Smooth muscle cell of bladder (primary cell): ENCODE measurements around the gene RANBP10. TPM values are rescaled to one million over a fixed set of nuclear protein-coding genes. Genes with fewer than 3 reads are reported as not detected.

Experiments used
- total RNA-seq: library from RNA; depleted of rRNA; stranded (reverse); fragments of >200 nt; gene quantifications from 2 replicates; pipeline ENCODE4 v1.2.3, GENCODE V29; 2014

Gene RANBP10
- 3.1 and 4.3 TPM in 2 replicates for total RNA-seq

DNA sequence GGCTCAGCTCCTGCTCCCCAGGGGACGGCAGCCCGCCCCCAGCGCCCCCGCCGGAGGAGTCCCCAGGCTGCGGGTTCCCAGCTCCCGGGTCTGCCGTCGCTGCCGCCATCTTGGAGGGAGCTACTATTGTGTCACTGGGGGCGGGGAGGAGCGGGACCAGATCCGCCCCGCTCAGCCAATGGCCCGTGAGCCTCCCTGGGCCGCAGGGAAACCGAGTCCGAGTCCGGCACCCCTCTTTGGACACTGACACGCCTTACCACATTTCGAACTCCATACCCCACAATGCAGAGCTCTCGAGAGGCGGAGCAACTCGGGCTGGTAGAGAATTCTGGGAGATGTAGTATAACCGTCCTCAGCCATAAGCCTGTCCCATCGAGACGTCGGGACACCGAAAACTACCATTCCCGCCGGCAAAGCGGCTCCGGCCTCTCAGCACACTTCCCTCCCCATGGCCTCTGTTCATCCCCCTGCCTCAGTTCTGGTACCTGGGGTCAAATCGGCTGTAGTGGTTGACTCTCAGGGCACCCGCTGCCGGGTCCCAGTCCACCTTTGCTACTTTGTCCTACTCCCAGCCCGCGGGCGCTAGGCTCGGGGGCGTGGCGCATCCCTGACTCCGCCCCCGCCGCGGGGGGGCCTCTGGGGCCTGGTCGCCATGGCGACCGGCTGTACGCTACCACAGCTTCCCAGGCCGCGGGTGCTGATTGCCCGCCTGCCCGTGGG, at the start of gene RANBP10, which contains the start of gene TSNAXIP1:
Gene RANBP10 (minus strand): TSS at position 133 of the 720 bp plus-strand sequence. CDS start 24 bp downstream, at position 109.
Gene TSNAXIP1 (plus strand): TSS at position 462 of the 720 bp plus-strand sequence. CDS start 261 bp downstream, outside the sequence.

DNA sequence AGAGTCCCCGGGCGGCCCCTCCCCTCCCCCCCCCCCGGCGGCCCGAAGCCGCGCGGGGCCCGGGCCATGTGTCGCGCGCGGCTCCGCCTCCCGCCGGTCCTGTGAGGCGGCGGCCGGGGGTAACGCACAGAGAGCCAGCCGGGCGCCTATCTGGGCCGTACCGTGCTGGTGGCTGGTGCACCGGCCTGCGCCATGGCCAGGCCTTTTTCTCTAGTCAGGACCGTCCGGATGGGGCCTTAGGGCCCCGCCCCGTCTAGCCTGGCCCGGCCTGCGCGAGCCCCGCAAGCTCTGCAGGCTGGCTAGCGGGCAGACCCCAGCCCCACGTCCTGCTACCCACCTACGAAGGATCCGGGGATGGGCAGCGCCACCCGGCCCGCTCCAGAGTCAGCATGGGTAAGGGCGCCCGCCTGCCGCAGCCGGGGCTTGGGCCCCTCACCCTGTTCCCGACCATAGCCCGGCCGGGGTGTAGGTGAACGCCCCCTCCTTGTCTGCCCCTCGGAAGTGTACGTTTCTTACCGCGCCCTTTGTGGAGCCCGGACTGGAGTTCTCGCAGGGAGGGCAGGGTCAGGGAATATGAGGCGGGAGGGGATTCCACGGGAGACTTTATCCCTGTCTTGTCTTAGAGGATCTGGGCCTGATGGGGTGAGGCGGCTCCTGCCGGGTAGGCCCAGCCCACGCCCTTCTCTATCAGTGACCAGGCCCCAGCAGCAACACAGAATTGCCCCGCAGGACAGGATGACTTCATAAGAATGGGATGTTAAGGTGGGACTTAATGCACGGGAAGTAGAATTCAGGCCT, 40.9 kb upstream of the RANBP10 start, which contains the start of gene CENPT:
Gene CENPT (minus strand): TSS at position 630 of the 798 bp plus-strand sequence. CDS start 13,834 bp downstream, outside the sequence.

DNA sequence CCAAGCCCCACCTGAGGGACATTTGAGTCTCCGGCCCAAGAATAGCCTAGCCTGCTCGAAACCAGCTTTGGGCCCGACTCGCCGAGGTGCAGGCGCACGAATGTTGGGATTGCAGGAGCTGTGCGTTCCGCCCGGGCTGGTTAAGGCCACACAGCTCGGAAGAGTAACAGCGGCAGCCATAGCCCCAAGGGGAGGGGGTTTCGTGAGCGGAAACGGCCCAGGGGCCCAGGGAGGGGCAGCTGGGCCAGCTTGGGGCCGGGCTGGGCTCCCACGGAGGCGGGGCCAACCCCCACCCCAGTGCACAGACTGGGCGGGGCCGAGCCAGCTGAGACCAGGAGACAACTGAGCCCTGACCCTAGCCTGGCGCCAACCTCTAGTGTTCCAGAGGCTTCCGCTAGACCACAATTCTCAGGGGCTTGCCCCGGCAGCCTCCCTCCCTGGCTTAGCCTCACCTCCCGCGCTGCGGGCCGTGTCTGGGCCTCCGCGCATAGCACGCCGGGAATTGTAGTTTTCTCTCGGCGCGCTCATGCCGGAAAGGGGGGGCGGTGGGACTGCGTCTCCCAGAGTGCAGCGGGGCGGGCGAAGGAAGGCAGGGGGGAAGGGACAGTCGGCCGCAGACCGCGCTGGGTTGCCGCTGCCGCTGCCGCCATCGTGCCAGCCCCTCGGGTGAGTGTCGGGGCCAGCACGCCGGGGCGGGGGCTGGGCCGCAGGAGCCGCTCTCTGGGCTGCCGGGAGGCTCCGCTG, 40.1 kb upstream of the RANBP10 start, which contains the start of gene NUTF2:
Gene NUTF2 (plus strand): TSS at position 614 of the 744 bp plus-strand sequence. CDS start 18,198 bp downstream, outside the sequence.

DNA sequence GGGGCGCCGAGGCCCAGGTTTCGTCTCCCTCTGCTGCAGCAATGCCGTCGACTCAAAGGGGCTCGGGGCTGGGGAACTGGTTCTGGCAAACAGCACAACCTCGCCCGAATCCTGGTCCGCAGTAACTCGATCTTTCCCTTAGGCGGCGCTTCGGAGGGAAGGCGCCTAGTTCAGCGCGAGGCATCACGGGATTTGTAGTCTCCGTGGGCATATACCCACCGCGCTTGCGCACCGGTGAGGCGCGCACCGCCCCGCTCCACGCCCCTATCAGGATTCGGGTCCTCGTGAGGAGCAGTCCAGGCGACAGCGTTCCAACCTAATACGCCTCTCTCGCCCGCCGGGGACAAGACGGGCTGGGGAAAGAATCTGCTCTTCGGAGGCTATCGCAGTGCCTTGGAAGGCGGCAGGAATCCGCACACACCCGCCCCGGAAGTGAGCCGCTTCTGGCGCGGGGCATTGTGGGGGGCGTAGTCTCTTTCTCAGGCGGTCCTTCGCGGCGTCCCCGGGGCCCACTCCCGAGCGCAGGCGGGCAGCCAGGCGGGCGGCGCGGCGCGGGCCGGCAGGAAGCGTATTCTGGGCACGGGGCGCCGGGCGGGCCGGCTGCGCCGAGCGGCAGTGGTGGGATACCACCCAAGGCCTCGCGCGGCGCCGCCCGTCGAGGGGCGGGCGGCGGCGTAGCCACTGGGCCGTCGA, 35.6 kb upstream of the RANBP10 start, which contains the start of gene THAP11:
Gene THAP11 (plus strand): TSS at position 505 of the 693 bp plus-strand sequence. CDS start 235 bp downstream, outside the sequence.

DNA sequence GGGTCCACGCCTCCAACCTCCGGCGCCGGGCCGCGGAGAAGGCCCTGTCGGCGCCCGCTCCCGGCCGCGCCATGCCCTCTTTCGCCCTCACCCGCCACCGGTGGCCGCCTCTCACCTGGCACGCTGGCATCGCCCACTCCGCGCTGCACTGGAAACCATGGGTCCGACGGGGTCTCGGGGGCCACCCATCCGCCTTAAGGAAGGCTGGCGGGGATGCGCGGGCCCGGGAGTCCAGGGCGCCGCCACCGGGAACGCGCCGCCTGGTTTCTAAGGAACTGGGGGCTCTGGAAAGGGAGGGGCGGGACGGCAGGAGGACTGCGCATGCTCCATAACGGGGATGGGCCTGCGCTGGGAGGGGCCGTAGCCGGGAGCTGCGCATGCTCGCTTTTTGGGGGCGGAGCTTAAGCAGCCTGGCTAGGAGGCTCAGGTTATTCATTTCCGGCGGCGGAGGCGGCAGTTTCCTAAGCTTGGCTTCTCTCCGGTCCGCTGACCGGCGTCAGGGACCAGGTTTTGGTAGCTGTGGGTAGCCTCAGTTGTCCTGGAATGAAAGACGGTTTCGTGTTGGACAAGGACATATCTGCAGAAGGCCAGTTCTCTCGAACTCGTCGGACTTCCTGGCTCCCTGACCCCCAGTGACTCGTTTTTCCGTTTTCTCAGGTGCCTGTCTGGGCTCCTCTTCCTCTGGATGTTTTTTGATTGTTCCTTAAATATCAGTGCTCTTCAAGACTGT, 87.1 kb downstream of the RANBP10 start, which contains the start of gene GFOD2:
Gene GFOD2 (minus strand): TSS at position 269 of the 730 bp plus-strand sequence. CDS start 33,601 bp downstream, outside the sequence.

Other genes with a start within 250 kb of the RANBP10 start
- 12.7 and 15.7 TPM in 2 replicates for gene CTCF, start 244.0 kb downstream of the RANBP10 start, total RNA-seq
- gene CARMIL2, start 161.4 kb downstream of the RANBP10 start, total RNA-seq, result 0.14 and 0.28 TPM in 2 replicates
- gene ACD, start 146.3 kb downstream of the RANBP10 start, total RNA-seq, result 8.2 and 9.5 TPM in 2 replicates
- 0.43 and 0.65 TPM in 2 replicates for gene PARD6A, start 145.6 kb downstream of the RANBP10 start, total RNA-seq
- 15.5 and 16.6 TPM in 2 replicates for gene ENKD1, start 139.8 kb downstream of the RANBP10 start, total RNA-seq
- gene C16orf86, start 139.7 kb downstream of the RANBP10 start, total RNA-seq, result 5.7 and 6.0 TPM in 2 replicates
- 9.1 and 13.9 TPM in 2 replicates for gene GFOD2, start 87.2 kb downstream of the RANBP10 start, total RNA-seq
- 0.57 and 1.2 TPM in 2 replicates for gene TSNAXIP1, start 329 bp upstream of the RANBP10 start, total RNA-seq
- gene THAP11, start 35.8 kb upstream of the RANBP10 start, total RNA-seq, result 22.3 and 31.9 TPM in 2 replicates
- gene NUTF2, start 40.4 kb upstream of the RANBP10 start, total RNA-seq, result 94.4 and 101 TPM in 2 replicates
- gene CENPT, start 41.1 kb upstream of the RANBP10 start, total RNA-seq, result 13.5 and 15.4 TPM in 2 replicates
- gene EDC4, start 66.5 kb upstream of the RANBP10 start, total RNA-seq, result 39.3 and 43.6 TPM in 2 replicates
- gene NRN1L, start 78.3 kb upstream of the RANBP10 start, total RNA-seq, result 0.14 TPM in 1 of 2 replicates, not detected in the other
- 8.7 and 14.7 TPM in 2 replicates for gene PSKH1, start 86.7 kb upstream of the RANBP10 start, total RNA-seq
- gene CTRL, start 125.3 kb upstream of the RANBP10 start, total RNA-seq, result 0.74 and 0.85 TPM in 2 replicates
- gene PSMB10, start 130.3 kb upstream of the RANBP10 start, total RNA-seq, result 61.4 and 82.1 TPM in 2 replicates
- gene LCAT, start 137.6 kb upstream of the RANBP10 start, total RNA-seq, result 3.6 and 6.1 TPM in 2 replicates
- gene SLC12A4, start 162.1 kb upstream of the RANBP10 start, total RNA-seq, result 105 and 150 TPM in 2 replicates
- not detected in 2 replicates for gene DPEP3, start 173.9 kb upstream of the RANBP10 start, total RNA-seq
- gene DPEP2, start 192.9 kb upstream of the RANBP10 start, total RNA-seq, result not detected in 2 replicates
- not detected in 2 replicates for gene DPEP2NB, start 209.4 kb upstream of the RANBP10 start, total RNA-seq
- 7.8 and 10.3 TPM in 2 replicates for gene DDX28, start 216.7 kb upstream of the RANBP10 start, total RNA-seq
- gene DUS2, start 216.7 kb upstream of the RANBP10 start, total RNA-seq, result 10.8 and 12.5 TPM in 2 replicates